PFSK-1 (cell line): ENCODE data around the gene BACE2.

Experiments used
- FOXP2 ChIP-seq: optimal IDR thresholded peaks from 2 replicates; pipeline ENCODE3; 2011; ENCODE audit warnings: borderline replicate concordance, control low read depth, inconsistent platforms; ENCODE audit not compliant: insufficient read depth; ENCODE audit errors: extremely low read length, extremely low read depth
- POLR2AphosphoS5 ChIP-seq: IDR thresholded peaks from 2 replicates; pipeline ENCODE4 v1.6.1; 2012; ENCODE audit warnings: low read depth, mild to moderate bottlenecking, control low read depth, low read length, moderate library complexity
- REST ChIP-seq, 2 experiments: IDR thresholded peaks; 2 replicates each; pipeline versions ENCODE4 v1.6.1 to v1.8.0; 2011 to 2012; ENCODE audit warnings: low read depth in 2 of 2, low read length in 2 of 2, control low read depth in 1 of 2, inconsistent platforms in 1 of 2, mild to moderate bottlenecking in 1 of 2, moderate library complexity in 1 of 2; ENCODE audit not compliant: insufficient read depth in 1 of 2
- SIN3A ChIP-seq: IDR thresholded peaks from 2 replicates; pipeline ENCODE4 v1.6.1; 2012; ENCODE audit warnings: mild to moderate bottlenecking, low read length, moderate library complexity, borderline replicate concordance; ENCODE audit not compliant: insufficient read depth
- TAF1 ChIP-seq: IDR thresholded peaks from 2 replicates; pipeline ENCODE4 v1.6.1; 2012; ENCODE audit warnings: low read length, control low read depth, borderline replicate concordance; ENCODE audit not compliant: insufficient read depth

GRCh38 chr21:41222247-41223068 lies 54.5 kb downstream of the BACE2 start:
- no peak for TF ChIP-seq POLR2AphosphoS5
- TF ChIP-seq SIN3A, result no peak
- no peak for TF ChIP-seq REST (IDR thresholded peaks at IDR 0.05; ENCODE audit: insufficient read depth in 1 of 2, low read depth in 2 of 2, low read length in 2 of 2)
- TF ChIP-seq TAF1, result no peak
- TF ChIP-seq FOXP2, result no peak
